Stimulated activated CD8-positive, alpha-beta memory T cell treated with anti-CD3 and anti-CD28 coated beads, Interleukin-15, amount 100 ng/mL, for 1 hour (primary cell): Measurements from ENCODE around the gene CHST8.
"Not testable (repeated sequence)": the region's sequence is repeated elsewhere in the genome, so short reads cannot be mapped to it uniquely, and the experiment has no call there.

Source experiments
- DNase-seq: peaks from one replicate; pipeline ENCODE4 v3.0.0-alpha.2; 2020; ENCODE audit warnings: low read depth

The CHST8 gene

DNA sequence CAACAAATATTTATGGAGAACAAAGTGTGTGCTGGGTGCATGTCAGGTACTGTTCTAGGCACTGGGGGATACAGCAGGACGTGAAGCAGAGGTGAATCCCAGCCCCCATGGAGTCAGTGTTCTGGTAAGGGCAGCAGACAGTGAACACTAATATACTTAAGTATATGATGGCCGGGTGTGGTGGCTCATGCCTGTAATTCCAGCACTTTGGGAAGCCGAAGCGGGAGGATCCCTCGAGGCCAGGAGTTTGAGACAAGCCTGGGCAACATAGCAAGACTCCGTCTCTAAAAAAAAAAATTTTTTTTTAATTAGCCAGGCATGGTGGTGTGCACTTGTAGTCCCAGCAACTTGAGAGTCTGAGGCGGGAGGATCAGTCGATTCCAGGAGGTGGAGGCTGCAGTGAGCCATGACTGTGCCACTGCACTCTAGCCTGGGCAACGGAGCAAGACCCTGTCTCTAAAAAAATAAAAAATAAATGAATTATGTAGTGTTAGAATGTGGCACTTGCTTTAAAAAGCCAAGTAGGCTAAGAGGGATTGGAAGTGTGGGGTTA is 22.6 kb downstream of the CHST8 start:
- DNase-seq, result no peak

DNA sequence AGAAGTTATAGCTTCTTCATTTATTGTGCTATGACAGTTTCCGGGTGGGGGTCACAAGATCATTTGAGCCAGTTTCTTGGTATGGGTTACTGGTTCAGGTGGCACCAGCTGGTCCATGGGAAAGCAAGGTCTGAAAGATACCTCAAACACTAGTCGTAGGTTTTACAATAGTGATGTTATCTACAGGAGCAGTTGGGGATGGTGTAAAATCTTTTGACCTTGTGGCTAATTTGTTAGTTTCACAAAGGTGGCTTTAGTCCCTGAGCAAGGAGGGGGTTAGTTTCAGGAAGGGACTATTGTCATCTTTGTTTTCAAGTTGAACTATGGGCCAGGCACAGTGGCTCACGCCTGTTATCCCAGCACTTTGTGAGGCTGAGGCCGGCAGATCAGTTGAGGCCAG is 24.6 kb downstream of the CHST8 start:
- DNase-seq, result no peak

DNA sequence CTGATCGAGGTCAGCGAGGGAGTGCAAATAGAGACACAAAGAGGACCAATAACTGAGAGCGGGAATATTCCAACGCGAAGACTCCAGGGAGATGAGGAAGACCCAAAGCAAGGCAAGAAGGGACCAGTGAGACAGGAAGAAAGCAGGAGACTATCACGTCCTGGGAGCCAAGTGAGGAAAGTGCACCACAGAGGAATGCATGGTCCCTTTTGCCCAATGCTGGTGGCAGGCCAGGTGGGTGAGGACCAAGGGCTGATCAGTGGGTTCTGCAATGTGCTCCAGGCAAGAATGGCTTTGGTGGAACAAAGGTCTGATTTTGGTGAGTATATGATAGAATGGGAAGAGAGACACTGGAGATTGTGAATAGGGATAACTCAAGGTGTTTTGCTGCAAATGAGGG is 25.4 kb downstream of the CHST8 start:
- no peak for DNase-seq

DNA sequence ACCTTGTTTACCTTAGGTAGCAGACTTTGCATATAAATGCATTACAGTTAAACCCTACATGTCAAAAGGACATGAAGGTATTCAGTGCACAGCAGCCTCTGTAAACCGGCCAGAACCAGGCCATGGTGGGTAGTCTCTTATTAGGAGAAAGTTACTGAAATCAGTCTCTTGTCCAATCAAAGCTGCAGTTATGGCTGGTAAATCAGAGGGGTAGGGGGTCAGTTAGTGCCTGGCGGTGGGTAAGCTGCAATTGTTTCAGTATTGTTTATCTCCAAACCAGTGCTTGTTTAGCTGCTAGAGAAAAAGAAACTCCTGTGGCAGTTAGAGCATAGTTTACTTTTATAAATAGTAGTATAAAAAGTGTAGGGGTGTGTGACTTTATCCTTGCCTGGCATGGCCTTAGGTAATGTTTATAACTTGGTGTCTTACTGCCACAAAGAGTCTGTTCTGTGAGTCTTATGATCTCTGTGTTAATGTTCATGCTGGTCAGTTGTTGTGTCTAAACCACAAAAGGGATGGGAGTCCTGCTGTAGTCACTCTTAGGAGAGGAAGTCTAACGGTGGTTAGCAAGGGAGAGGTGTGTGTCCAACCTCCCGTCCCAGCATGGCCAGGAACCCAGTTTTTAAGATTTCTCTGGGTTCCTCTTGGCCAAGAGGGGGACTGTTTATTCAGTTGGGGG is 28.0 kb downstream of the CHST8 start:
- no peak for DNase-seq

DNA sequence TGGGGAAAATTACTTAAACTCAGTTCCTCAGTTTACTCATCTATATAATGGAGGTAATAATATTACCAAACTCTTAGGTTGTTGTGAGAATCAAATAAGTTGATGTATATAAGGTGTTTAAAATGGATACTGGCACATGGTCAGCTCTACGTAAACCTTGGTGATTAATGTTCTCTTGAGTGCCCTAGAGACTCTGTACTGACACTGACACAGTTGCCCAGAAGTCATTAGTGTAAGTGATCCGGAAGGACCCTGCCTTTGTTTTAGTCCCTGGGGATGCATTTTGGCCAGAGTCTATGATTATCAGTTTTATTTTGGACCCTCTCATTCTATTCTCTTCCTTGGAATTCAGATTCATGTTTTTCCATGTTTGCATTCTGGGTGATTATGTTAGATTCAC is 31.9 kb downstream of the CHST8 start:
- no peak for DNase-seq

DNA sequence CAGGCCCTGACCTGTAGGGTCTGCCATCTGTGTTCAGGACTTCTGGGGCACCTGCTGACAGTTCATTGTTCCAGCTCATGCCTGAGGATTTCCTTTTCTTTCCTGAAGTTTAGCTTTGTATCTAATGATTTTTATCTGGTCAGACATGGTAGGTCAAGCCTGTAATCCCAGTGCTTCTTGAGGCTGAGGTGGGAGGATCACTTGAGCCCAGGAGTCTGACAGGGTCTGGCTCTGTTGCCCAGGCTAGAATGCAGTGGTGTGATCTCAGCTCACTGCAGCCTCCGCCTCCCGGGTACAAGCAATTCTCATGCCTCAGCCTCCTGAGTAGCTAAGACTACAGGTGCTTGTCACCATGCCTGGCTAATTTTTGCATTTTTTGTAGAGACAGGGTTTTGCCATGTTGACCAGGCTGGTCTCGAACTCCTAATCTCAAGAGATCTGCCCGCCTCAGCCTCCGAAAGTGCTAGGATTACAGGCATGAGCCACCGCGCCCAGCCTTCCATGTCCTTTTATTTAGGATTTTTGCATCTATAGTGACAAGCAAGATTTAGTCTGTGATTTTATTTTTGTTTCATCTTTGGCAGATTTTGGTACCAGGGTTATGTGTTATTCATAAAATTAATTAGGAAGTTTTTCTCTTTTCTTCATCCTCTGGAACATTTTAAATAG is 33.2 kb downstream of the CHST8 start:
- no peak for DNase-seq

DNA sequence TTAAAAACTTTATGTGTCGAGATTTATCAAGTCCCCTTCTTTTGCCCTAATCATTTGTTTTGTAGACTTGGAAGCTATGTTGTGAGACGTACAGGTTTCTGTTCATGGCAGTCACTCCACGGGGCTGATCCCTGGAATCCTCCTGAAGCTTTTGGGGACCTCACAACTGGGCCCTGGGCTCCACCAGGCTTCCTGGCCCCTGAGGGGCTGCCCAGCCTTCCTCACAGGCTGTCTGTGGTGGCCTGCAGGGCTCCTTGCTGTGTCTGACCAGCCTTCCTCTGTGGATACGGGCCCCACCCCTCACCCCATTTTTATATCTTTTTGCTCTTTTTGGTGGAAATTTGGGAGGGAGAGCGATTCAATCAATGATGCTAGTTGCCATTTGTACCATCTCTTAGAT is 38.1 kb downstream of the CHST8 start:
- DNase-seq, result no peak

DNA sequence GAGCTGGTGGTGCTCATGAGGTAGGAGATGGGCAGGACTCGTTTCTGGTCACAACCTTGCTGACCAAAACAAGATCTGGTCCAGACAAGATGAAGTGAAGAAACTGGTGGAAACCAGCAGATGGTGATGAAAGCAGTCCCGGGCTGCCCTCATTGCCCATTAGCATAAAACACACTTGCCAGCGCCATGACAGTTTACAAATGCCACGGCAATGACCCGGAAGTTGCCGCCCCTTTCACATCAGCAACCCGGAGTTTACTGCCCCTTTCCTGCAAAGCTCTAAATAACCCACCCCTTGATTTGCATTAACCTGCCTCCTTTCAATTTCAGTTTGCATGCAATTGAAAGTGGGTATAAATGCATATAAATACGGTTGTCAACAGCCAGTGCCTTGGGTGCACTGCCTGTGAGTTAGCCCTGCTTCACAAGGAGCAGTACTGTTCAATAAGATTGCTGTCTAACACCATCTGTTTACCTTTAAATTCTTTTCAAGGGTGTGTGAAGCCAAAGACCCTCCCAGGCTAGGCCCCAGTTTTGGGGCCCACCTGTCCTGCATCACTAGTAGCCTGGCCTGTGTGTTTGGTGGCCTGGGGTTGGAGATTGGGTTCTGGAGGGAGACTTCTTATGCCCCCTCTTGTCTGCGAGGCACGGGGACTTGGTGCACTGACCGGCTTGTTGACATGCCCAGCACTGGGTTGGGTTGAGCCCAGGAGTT is 38.8 kb downstream of the CHST8 start:
- DNase-seq, result no peak

DNA sequence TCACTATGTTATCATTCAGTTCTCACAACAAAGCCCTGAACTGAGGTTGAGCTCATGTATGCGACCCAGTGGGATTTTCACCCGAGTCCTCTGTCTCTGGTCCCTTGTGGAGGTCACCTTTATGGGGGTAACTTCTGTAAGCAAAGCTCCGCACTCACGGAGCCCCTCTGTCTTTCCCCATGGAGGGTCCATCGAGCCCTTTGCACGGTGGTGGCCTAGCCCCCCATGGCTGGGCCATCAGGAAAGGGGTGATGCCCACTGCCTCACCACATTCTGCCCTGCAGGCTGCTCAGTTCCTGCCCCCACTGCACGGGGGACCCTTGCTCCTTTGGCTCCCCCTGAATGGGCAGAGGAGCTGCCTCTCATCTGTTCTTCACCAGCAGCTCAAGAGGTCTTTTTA is 39.6 kb downstream of the CHST8 start:
- no peak for DNase-seq

DNA sequence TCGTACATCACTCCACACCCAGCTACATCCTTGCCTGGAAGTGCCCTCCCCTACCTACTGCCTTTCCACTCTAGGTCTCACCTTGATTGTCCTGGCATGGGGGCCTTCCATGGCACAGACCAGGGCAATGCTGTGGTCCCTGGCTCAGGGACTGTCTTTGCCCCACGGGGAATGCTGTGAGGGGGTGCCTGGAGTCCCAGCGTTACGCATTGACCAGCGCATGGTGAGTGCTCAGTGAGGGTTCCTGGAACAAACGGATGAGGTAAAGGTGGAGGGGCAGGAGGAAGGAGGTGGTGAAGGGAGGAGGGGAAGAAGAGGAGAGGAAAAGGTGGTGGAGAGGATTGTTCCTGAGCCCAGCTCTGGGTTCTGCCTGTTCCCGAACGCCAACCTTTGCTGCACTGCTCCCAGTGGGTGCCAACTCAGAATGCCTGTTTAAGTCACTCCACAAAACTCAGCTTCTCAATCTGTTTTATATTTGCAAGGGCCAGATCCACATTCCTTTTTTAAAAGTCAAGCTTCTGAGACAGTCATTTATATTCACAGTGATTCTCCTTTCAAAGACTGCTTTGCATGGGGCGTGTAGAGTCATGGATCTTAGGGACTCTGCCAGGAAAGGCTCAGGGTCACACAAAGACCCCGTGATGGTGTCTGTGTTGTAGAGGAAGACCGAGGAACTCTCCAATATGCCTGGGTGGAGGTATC is 40.8 kb downstream of the CHST8 start:
- no peak for DNase-seq

DNA sequence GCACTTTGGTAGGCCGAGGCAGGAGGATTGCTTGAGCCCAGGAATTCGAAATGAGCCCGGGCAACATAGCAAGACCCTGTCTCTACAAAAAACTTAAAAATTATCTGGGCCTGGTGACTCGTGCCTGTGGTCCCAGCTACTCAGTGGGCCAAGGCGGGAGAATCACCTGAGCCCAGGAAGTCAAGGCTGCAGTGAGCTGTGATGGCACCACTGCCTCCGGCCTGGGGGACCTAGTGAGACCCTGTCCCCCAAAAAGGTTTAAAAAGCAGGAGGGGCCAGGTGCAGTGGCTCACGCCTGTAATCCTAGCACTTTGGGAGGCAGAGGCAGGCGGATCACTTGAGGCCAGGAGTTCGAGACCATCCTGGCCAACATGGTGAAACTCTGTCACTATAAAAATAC is 41.6 kb downstream of the CHST8 start:
- DNase-seq, result not testable (repeated sequence)

DNA sequence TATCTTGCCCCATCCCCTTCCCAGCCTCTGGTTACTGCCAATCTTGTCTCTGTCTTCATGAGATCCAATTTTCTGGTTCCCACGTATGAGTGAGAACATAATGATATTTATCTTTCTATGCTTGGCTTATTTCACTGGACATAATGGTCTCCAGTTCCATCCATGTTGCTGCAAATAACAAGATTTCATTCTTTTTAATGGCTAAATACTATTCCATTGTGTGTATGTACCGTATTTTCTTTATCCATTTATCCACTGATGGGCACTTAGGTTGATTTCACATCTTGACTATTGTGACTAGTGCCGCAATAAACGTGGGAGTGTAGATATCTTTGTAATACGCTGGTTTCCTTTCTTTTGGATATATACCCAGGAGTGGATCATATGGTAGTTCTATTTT is 43.0 kb downstream of the CHST8 start:
- DNase-seq, result no peak

DNA sequence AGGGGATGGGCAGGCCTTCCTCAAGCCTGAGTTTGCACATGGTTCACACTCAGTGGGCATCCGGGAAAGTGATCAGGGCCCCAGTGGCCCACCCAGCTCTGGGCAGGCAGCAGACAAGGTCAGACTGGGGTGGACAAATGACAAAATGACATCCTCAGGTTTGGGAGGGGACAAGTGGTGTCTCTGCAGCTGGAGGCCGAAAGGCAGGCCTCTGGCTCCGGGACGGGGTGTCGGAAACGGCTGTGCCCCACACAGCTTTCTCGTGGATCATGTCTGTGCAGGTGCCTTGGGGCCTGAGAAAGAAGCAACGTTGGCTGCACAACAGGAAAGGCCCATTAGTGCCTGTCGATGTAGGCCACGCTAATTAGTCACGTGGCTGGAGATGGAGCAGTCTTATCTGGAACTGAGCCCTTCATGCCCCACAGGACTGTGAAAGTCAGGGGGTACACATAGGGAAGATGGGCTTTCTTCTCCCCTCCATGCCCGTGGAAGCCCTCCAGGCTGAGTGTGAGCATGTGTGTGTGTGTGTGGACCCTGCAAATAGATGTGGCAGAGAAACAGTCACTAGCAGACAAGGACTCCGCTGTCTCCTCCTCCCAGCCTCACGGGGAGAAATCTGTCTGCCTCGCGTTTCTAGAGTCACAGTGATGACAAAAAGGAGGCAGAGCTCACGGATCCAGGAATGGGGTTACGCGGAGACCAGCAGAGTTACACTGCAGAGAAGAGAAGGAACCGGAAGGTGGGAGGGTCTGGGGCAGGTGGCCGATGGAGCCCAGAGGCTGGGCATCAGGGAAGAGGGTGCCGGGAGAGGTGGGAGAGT is 44.2 kb downstream of the CHST8 start:
- no peak for DNase-seq

DNA sequence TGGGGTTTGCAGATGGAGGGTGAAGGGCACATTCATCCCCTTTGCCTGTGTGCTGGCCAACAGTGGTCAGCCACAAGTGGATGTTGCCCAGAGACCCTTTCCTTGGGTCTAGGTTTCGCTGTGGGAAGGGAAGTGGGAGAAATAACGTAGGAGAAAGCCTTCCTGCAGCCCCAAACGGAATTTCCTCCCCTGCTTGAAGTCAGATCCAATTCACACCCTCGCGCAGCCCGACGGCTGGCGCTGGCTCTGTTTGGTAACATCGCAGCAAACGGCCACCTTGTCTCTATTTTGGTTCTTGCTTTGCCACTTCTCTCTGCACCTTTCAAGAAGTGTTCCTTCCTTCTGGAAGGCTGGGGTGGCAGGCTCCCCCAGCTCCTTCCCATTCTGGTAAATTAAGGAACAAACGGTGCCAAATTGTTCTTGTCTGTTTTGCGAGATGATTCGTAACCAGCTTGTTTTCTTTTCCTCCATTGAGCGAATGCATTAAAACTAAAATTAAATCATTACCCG is 45.4 kb downstream of the CHST8 start:
- DNase-seq, result no peak

DNA sequence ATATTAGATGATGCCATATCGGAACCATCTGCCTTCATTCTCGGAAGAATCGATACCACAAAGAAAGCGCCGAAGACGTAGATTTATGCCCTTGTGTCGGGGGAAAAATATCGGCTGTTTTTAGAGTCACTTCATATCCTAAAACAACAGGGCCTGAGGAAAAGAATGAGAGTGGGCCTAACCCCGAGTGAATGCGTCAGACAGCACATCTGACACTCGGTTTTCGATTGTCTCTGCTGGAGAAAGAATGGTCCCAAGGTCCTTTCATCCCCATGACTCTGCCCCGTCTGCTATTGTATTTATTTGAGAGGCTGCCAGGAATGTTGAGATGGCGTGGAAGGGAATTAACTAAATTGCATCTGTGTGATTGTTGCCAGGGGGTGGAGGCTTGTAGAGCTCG is 46.1 kb downstream of the CHST8 start:
- DNase-seq, result no peak

DNA sequence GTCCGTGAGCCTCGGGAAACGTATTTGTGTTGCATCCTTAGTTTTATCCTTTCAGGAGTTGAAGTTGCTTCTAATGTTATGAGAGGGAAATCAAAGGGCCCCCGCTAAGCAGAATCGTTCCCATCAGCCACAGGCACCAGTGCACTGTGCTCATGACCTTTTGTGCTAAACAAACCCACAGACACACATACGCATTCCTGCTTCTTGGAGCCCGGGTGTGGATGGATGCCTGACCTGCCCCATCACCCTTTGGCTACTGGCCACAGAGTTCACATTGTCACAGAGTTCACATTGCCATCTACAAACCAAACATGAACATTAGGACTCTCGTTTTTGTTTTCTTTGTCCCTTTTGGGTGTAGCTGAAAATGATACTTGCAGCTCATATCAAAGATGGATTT is 47.2 kb downstream of the CHST8 start:
- no peak for DNase-seq

DNA sequence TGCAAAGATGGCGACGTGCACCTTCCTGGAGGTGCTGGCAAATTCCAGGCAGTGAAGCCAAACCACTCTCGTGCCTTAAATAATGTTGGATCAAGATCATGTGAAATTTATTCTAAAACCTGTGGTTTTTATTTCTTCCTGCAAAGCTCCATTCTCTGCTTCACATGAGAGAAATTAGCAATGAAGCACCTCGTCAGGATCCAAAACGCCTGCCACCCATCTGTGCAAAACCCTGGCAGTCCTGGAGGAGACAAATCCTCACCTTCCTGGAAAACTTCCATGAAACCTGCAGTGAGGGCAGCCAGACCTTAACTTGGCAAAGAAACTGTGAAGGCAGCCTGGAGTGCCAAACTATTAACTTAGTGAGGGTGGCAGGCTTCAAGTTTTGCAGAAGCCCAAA is 47.6 kb downstream of the CHST8 start:
- no peak for DNase-seq

DNA sequence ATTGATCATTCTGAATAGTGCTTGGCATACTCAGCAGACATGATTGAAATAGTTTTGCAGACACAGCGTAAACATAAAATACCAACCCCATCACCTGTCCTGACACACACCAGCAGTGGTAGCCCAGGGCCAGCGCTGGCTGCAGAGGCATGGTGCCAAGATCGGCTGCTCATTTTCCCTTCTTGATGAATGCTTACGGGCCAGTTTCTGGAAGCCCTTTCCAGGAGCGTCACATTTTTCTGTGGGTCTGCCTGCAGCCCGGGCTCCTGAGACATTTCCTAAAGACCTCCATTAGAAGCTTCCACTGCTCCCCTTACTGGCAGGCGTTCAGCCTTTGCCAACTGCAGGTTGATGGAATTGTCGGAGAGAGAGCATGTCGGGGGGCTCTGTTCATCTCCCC is 48.6 kb downstream of the CHST8 start:
- DNase-seq, result no peak

DNA sequence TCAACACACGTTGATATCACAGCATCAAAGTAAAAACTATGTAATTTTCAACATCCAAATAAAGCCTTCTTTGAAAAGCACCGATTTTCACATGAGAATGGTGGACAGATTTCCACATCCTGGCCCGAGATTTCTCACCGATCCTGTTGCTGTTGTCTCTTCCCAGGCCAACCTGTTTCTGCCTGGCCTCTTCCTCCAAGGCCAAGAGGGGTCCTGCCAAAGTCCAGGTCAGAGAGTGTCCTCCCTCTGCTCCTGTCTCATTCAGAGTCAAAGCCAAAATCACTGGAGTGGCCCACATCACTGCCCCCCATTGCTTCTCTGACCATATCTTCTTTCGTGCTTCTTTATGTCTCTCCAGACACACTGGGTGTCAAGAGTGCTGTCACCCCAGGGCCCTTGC is 49.5 kb downstream of the CHST8 start:
- no peak for DNase-seq

DNA sequence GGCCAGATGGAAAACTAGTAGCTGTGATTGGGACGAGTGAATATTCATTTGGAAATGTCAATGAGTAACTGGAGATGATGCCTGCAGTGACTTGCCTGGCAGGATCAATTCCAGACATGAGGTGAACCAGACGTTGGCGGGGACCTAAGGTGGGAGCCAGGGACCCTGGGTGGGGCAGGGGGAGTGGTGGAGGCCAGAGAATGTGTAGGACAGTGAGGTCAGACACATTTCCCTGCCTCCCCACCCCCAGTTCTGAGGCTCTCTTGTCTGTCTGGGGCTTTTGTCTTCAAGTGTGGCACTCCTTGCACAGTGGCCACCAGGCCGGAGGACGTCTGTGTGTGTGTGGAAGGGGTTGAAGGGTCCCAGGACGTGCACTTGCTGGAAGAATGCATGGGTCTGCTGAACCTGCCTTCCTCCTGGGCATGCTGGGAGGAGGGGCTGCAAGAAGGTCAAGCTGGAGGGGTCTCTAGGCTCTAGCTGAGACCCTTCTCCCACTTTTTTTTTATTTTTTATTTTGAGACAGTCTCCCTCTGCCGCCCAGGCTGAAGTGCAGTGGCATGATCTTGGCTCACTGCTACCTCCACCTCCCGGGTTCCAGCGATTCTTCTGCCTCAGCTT is 51.6 kb downstream of the CHST8 start:
- DNase-seq, result no peak

DNA sequence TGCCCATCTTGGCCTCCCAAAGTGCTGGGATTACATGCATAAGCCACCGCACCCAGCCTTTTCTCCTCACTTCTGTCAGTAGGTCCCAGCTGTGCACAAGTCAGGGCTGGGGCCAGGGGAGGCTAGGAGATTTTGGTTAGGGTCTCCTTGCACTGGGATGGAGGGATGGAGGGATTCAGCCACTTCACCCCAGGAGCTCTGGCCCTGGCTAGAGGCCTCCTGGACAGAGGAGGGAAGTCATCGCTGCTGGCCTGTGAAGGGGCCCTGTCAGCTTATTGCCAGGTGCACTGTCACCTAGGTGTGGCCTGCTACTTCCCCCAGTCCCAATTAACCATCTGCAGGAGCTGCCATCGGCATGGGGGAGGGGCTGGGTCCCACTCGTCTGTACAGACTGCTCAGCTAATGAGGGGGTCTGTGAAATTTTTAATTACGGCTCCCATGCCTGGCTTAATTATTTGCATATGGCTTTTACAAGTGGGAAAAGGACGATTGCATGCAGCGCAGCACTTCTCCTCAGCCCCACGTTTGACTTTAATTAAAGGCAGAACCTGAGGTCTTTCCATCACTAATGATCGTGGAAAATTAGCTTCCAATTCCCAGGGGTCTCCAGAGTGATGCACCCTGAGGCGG is 52.4 kb downstream of the CHST8 start:
- no peak for DNase-seq
